Ascending aorta (tissue), 2 donors: ENCODE data around the gene UNC13A. TPM values are rescaled to one million over a fixed set of nuclear protein-coding genes. Genes with fewer than 3 reads are reported as not detected.

Source experiments
- DNase-seq, 2 donors: peaks; one replicate each; pipeline ENCODE4 v3.0.0-alpha.2; 2019; ENCODE audit warnings: low spot score in 2 of 2
- H3K27ac ChIP-seq, 2 donors: fragments of 200-600 bp; sonication (generic); one replicate each; pipeline ENCODE4 v1.5.1; 2016 to 2017; ENCODE audit warnings: mild to moderate bottlenecking in 1 of 2
- H3K27me3 ChIP-seq: fragments of 200-600 bp; sonication (generic); one replicate; pipeline ENCODE4 v1.5.1; 2017
- H3K36me3 ChIP-seq, 2 donors: fragments of 200-600 bp; sonication (generic); one replicate each; pipeline ENCODE4 v1.5.1; 2016
- H3K4me1 ChIP-seq, 2 donors: fragments of 200-600 bp; sonication (generic); one replicate each; pipeline ENCODE4 v1.5.1; 2016 to 2017; ENCODE audit warnings: mild to moderate bottlenecking in 1 of 2
- H3K4me3 ChIP-seq, 2 donors: fragments of 200-600 bp; sonication (generic); one replicate each; pipeline ENCODE4 v1.5.1; 2016 to 2017; ENCODE audit warnings: mild to moderate bottlenecking in 1 of 2
- H3K9me3 ChIP-seq, 2 donors: fragments of 200-600 bp; sonication (generic); one replicate each; pipeline ENCODE4 v1.5.1; 2016
- intact Hi-C: fragments of 100-400 bp; cut with DNase I; formaldehyde crosslinking; loops from one replicate; pipeline ENCODE4 v1.15.1; 2023
- total RNA-seq: library from RNA; depleted of rRNA; stranded (reverse); fragments of >200 nt; gene quantifications from one replicate; pipeline ENCODE4 v1.1.0, GENCODE V29; 2016
- TF ChIP-seq, protein P1 (sequence below), 3 experiments: fragments of 200-600 bp in 2 of 3; fragments of 450-650 bp in 1 of 3; sonication (generic) in 2 of 3; IDR thresholded peaks; one replicate each; pipeline ENCODE4 v1.5.1; 2016 to 2019; ENCODE audit warnings: antibody characterized with exemption in 3 of 3, mild to moderate bottlenecking in 1 of 3, moderate library complexity in 1 of 3

Gene UNC13A
- total RNA-seq, 1 donor from 2014 or later = 2.2 TPM

DNA sequence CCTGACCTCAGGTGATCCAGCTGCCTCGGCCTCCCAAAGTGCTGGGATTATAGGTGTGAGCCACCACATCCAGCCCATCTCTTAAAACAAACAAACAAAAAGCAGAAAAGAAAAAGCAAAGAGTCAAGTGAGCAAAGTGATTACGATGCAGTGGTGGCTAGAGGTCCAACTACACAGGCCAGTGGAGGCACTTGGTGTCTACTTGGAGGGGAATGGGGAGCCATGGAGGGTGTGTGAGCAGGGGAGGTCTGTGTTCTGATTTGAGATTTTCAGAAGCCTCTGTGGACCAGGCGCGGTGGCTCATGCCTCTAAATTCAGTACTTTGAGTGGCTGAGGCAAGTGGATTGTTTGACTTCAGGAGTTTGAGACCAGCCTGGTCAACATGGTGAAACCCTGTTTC lies 126.1 kb downstream of the UNC13A start:
- TF ChIP-seq, protein P1, sequence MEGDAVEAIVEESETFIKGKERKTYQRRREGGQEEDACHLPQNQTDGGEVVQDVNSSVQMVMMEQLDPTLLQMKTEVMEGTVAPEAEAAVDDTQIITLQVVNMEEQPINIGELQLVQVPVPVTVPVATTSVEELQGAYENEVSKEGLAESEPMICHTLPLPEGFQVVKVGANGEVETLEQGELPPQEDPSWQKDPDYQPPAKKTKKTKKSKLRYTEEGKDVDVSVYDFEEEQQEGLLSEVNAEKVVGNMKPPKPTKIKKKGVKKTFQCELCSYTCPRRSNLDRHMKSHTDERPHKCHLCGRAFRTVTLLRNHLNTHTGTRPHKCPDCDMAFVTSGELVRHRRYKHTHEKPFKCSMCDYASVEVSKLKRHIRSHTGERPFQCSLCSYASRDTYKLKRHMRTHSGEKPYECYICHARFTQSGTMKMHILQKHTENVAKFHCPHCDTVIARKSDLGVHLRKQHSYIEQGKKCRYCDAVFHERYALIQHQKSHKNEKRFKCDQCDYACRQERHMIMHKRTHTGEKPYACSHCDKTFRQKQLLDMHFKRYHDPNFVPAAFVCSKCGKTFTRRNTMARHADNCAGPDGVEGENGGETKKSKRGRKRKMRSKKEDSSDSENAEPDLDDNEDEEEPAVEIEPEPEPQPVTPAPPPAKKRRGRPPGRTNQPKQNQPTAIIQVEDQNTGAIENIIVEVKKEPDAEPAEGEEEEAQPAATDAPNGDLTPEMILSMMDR (IDR thresholded peaks at IDR 0.05) = no peak
- Histone ChIP-seq H3K36me3 (peaks cover 39 to 56% of the 10 kb centered on the region in 2 donors), H3K27ac (no peak overlapping the region), H3K4me3 (no peak overlapping the region), H3K27me3 (no peaks in the 10 kb centered on the region), H3K9me3 (no peaks in the 10 kb centered on the region), H3K4me1 (no peaks in the 10 kb centered on the region)
- intact Hi-C loops = no loop called here
- no peak for DNase-seq

DNA sequence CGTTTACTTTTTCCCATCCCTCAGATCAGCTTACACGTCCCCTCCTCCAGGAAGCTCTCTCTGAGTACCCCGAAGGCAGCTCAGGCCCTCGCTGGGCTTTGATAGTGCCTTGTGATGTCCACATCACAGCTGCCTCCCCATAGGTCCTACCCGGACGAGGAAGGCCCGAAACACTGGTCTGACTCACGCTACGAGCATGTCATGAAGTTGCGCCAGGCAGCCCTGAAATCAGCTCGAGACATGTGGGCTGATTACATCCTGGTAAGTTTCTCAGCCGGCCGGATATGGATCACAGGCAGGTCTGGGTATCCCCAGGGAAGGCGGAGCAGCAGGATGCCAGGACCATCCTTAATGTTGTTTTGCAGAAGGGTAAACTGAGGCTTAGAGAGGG lies 128.0 kb downstream of the UNC13A start:
- no peak for DNase-seq
- H3K36me3 ChIP-seq = peaks cover 32 to 38% of the 10 kb centered on the region in 2 donors

DNA sequence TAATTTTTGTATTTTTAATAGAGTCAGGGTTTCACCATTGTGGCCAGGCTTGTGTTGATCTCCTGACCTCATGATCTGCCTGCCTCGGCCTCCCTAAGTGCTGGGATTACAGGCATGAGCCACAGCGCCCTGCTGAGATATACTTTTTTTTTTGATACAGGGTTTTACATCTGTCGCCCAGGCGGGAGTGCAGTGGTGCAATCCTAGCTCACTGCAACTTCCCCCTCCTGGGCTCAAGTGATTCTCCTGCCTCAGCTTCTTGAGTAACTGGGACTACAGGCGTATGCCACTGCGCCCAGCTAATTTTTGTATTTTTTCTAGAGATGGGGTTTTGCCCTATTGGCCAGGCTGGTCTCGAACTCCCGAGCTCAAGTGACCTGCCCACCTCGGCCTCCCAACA lies 130.7 kb downstream of the UNC13A start:
- no peak overlapping the region for H3K4me3 ChIP-seq

More for the DNA sequence above, 128.0 kb downstream of the UNC13A start:
- TF ChIP-seq, protein P1 (IDR thresholded peaks at IDR 0.05) = no peak
- Histone ChIP-seq H3K9me3 (no peaks in the 10 kb centered on the region), H3K4me1 (peaks cover 0 to 5% of the 10 kb centered on the region in 2 donors), H3K4me3 (no peak overlapping the region), H3K27me3 (no peaks in the 10 kb centered on the region), H3K27ac (peak overlapping the region in 1 of 2 donors; percentile 16)
- intact Hi-C loops = no loop called here

DNA sequence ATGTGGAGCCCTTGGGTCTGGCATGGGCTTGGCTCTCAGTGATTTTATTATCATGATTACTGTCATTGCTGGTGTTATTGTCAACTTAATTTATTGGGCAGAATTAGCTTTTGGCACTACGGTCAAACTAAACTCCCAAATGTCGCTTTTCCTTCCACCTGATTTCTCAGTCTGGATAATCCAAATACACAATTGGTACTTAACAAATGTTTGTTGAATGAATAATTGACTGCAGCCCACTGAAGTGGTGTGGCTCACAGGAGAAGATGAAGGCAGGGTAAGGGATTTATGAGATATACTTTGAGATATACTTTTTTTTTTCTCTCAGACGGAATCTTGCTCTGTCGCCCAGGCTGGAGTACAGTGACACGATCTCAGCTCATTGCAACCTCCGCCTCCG lies 131.2 kb downstream of the UNC13A start:
- Histone ChIP-seq H3K27me3 (no peaks in the 10 kb centered on the region), H3K4me3 (peak overlapping the region; percentile 93 to 96), H3K9me3 (no peaks in the 10 kb centered on the region), H3K27ac (peak overlapping the region in 1 of 2 donors; percentile 60), H3K4me1 (peaks cover 0 to 9% of the 10 kb centered on the region in 2 donors), H3K36me3 (peaks cover 25 to 26% of the 10 kb centered on the region in 2 donors)
- intact Hi-C loops = loop anchor here (5.0 kb wide), 2 partner anchors 190 to 300 kb away; partner anchors contain the start of gene RPL18A
- TF ChIP-seq, protein P1 (IDR thresholded peaks at IDR 0.05) = no peak
- no peak for DNase-seq

More for the DNA sequence above, 130.7 kb downstream of the UNC13A start:
- TF ChIP-seq, protein P1 (IDR thresholded peaks at IDR 0.05) = no peak
- Histone ChIP-seq H3K27ac (no peak overlapping the region), H3K4me1 (peaks cover 0 to 9% of the 10 kb centered on the region in 2 donors), H3K27me3 (no peaks in the 10 kb centered on the region), H3K36me3 (peaks cover 28 to 31% of the 10 kb centered on the region in 2 donors), H3K9me3 (no peaks in the 10 kb centered on the region)
- intact Hi-C loops = loop anchor here (5.0 kb wide), 2 partner anchors 190 to 300 kb away; partner anchors contain the start of gene RPL18A
- no peak for DNase-seq

DNA sequence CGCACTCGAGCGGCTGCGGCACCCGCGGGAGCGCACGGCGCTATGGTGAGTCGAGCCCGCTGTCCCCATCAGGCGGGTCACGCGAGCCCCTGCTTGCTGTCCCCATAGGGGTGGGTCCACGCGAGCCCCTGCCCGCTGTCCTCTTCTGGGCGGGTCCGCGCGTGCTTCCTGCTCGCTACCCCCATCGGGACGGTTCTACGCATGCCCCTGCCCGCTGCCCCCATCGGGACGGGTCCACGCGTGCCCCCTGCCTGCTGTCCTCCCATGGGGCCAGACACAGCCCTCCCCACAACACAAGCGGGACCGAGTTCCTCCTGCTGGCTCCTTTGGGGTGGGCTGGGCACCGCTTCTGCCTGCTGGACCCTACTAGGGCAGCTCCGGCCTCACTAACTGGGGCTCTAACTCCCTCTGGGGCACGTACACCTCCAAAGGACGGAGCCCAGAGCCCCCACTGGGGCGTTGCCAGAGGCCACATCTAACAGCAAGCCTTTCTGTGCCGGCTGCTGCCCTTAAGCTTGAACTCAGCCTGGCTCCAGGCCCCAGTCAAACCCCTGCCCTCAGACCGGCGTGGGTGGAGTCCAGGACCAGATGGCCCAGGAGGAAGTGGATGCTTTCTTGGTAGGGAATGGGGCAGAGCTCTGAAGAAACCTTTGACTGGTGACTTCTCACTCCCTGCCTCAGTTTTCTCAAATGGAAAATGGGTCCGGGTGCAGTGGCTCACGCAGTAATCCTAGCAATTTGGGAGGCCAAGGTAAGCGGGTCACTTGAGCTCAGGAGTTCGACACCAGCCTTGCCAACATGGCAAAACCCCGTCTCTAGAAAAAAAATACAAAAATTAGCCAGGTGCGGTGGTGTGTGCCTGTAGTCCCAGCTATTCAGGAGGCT lies 132.0 kb downstream of the UNC13A start:
- H3K36me3 ChIP-seq = peaks cover 22% of the 10 kb centered on the region in 2 donors
- H3K27me3 ChIP-seq = no peaks in the 10 kb centered on the region
- peak overlapping the region; percentile 57 to 60 for H3K27ac ChIP-seq
- no peaks in the 10 kb centered on the region for H3K9me3 ChIP-seq
- TF ChIP-seq, protein P1 (IDR thresholded peaks at IDR 0.05) = no peak
- H3K4me1 ChIP-seq = peaks cover 0 to 9% of the 10 kb centered on the region in 2 donors
- DNase-seq = peak in 1 of 2 donors; percentile 76
- H3K4me3 ChIP-seq = peak overlapping the region; percentile 93 to 96
- intact Hi-C loops = loop anchor here (1.0 to 5.0 kb wide), 4 partner anchors 44 to 301 kb away; partner anchors contain the start of gene RPL18A
